ENCODE results near the gene EIF4A3.

GRCh38 chr17:80095038-80095843, 51.7 kb downstream of the EIF4A3 start:
- no peak for TF ChIP-seq CTCF (IDR thresholded peaks at IDR 0.05; ENCODE audit: insufficient read depth, low read depth, low read length)
- TF ChIP-seq EZH2 (IDR thresholded peaks at IDR 0.05; ENCODE audit: insufficient read depth, low read length): no peak
